ENCODE results near the gene ERBB2. TPM values are rescaled to one million over a fixed set of nuclear protein-coding genes. Genes with fewer than 3 reads are reported as not detected.

Gene ERBB2
- total and polyA plus RNA-seq, 2 of the 13 experiments (the other 11 are each of a cell fraction or from before 2014, with no cell fraction given) = 57.7 to 64.1 TPM

DNA sequence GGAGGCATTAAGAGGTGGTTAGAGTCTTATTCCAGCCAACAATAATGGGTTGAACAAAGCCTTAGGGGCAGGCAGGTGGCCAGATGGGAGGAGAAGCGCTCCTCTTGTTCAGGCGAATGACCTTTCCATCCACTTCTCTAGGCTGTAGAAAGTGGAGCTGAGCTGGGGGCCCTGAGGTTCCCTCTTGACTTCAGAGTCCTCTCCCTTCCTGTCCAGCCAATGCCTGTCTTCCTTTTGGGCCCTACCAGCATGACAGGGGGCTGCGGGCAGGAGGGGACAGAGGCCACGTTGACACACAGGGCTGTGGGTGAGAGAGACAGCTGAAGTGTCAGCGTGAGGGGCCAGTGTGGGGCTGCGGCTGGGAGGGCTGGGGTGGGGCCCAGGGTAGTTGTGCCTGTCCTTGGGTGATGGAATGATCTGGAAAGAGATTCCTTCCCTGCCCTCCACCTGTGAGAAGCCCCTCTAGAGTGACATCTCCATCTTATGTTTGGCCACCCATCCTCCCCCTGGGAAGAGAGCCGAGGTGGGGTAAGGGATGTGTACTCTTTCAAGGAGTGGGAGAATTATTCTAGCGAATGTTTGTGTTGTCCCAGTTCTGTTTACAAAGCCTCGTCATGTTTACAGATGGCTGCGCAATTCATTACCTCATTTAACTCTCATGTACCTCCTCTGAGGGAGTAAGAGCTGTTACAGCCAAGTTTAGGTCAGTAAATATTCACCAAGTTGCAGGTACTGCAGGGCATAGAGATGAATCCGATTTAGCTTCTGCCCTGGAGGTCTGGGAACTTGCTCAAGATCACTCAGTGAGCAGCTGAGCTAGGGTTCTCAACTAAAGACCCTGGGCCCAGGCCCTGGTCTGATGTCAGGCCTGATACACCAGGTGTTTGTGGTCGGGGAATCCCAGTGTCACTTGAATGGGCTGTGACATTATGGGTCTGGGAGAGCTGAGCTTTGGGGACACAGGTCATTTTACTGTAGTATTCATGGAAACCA is 3.3 kb downstream of the ERBB2 start (continued):
- TF ChIP-seq, protein P1, sequence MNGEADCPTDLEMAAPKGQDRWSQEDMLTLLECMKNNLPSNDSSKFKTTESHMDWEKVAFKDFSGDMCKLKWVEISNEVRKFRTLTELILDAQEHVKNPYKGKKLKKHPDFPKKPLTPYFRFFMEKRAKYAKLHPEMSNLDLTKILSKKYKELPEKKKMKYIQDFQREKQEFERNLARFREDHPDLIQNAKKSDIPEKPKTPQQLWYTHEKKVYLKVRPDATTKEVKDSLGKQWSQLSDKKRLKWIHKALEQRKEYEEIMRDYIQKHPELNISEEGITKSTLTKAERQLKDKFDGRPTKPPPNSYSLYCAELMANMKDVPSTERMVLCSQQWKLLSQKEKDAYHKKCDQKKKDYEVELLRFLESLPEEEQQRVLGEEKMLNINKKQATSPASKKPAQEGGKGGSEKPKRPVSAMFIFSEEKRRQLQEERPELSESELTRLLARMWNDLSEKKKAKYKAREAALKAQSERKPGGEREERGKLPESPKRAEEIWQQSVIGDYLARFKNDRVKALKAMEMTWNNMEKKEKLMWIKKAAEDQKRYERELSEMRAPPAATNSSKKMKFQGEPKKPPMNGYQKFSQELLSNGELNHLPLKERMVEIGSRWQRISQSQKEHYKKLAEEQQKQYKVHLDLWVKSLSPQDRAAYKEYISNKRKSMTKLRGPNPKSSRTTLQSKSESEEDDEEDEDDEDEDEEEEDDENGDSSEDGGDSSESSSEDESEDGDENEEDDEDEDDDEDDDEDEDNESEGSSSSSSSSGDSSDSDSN (CRISPR knock-in tag; IDR thresholded peaks at IDR 0.05) = peak; percentile 57
- TF ChIP-seq, protein P2, sequence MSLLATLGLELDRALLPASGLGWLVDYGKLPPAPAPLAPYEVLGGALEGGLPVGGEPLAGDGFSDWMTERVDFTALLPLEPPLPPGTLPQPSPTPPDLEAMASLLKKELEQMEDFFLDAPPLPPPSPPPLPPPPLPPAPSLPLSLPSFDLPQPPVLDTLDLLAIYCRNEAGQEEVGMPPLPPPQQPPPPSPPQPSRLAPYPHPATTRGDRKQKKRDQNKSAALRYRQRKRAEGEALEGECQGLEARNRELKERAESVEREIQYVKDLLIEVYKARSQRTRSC (CRISPR knock-in tag; IDR thresholded peaks at IDR 0.05; ENCODE audit: low read depth) = 0 out of 2 replicates have a peak, but pooled peaks have one; percentile 82
- TF ChIP-seq ZNF24 (IDR thresholded peaks at IDR 0.05) (no peak), ETV5 (CRISPR knock-in tag; IDR thresholded peaks at IDR 0.05; ENCODE audit: borderline replicate concordance) (no peak; the same call in 1 of the 2 replicates), GFI1 (CRISPR knock-in tag; IDR thresholded peaks at IDR 0.05; ENCODE audit: borderline replicate concordance) (no peak; the same call in 1 of the 2 replicates), ZNF772 (CRISPR knock-in tag; IDR thresholded peaks at IDR 0.05) (no peak), JARID2 (CRISPR knock-in tag; IDR thresholded peaks at IDR 0.05; ENCODE audit: insufficient replicate concordance) (peak; percentile 67), MXI1 (IDR thresholded peaks at IDR 0.05; ENCODE audit: borderline replicate concordance, low read depth, low read length) (peak; percentile 91; the same call in 2 of the 3 replicates), FOXK2 (IDR thresholded peaks at IDR 0.05) (peak; percentile 71), SCMH1 (CRISPR knock-in tag; IDR thresholded peaks at IDR 0.05; ENCODE audit: borderline replicate concordance) (no peak), KDM5B (CRISPR knock-in tag; IDR thresholded peaks at IDR 0.05; ENCODE audit: borderline replicate concordance) (no peak), POLR2G (IDR thresholded peaks at IDR 0.05; ENCODE audit: low read depth, low read length) (no peak), NBN (conservative IDR thresholded peaks at IDR 0.05) (no peak), ZNF552 (CRISPR knock-in tag; IDR thresholded peaks at IDR 0.05; ENCODE audit: borderline replicate concordance) (no peak), ZNF619 (CRISPR knock-in tag; IDR thresholded peaks at IDR 0.05) (no peak), RARA (CRISPR knock-in tag; IDR thresholded peaks at IDR 0.05) (peak; percentile 70), ZBTB38 (CRISPR knock-in tag; IDR thresholded peaks at IDR 0.05) (peak; percentile 66; the same call in 1 of the 2 replicates), NFE2L2 (IDR thresholded peaks at IDR 0.05; ENCODE audit: low read length) (no peak), PHF20 (CRISPR knock-in tag; IDR thresholded peaks at IDR 0.05) (no peak), XBP1 (CRISPR knock-in tag; IDR thresholded peaks at IDR 0.05) (no peak), FOXC1 (CRISPR knock-in tag; IDR thresholded peaks at IDR 0.05; ENCODE audit: borderline replicate concordance) (peak; percentile 85)
- TF ChIP-seq, protein P3, sequence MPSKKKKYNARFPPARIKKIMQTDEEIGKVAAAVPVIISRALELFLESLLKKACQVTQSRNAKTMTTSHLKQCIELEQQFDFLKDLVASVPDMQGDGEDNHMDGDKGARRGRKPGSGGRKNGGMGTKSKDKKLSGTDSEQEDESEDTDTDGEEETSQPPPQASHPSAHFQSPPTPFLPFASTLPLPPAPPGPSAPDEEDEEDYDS (CRISPR knock-in tag; IDR thresholded peaks at IDR 0.05) = peak; percentile 38; the same call in 1 of the 2 replicates
- TF ChIP-seq, protein P4, sequence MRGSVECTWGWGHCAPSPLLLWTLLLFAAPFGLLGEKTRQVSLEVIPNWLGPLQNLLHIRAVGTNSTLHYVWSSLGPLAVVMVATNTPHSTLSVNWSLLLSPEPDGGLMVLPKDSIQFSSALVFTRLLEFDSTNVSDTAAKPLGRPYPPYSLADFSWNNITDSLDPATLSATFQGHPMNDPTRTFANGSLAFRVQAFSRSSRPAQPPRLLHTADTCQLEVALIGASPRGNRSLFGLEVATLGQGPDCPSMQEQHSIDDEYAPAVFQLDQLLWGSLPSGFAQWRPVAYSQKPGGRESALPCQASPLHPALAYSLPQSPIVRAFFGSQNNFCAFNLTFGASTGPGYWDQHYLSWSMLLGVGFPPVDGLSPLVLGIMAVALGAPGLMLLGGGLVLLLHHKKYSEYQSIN (CRISPR knock-in tag; IDR thresholded peaks at IDR 0.05; ENCODE audit: borderline replicate concordance) = no peak
